Superior temporal gyrus (tissue), 1 donor: ENCODE measurements around the gene IGLL1.
"Not testable (repeated sequence)": the region's sequence is repeated elsewhere in the genome, so short reads cannot be mapped to it uniquely, and the experiment has no call there.

Experiments used
- DNase-seq: peaks from one replicate; pipeline ENCODE4 v3.0.0-alpha.2; 2016; ENCODE audit errors: extremely low spot score

Gene IGLL1

DNA sequence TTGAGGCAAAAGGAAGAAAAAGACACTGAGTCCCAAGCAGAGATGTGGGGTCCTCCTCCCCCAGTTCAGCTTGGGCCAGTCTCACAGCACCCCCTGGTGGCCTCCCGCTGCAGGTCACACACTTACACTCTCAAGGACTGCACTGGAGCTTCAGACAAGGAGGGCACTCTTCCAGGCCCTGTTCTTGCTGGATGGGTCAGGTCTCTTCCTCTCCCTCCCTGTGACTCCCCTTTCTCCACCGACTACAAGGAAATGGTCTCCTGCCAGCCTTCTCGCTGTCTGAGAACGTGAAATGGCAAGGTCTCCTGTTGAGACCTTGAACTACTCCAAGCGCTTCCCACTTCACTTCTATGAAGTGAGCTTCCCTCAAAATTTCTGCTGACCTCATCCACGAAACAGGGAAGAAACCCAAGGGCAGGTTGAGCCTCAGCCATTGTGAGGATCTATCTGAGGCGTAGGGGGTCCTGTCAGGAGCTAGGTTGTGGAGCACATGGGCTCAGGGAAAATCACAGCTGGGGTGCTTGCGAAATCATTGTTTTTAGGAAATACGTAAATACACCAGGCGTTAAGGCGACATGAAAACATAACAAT lies 11.2 kb upstream of the IGLL1 start:
- peak; percentile 59 for DNase-seq

DNA sequence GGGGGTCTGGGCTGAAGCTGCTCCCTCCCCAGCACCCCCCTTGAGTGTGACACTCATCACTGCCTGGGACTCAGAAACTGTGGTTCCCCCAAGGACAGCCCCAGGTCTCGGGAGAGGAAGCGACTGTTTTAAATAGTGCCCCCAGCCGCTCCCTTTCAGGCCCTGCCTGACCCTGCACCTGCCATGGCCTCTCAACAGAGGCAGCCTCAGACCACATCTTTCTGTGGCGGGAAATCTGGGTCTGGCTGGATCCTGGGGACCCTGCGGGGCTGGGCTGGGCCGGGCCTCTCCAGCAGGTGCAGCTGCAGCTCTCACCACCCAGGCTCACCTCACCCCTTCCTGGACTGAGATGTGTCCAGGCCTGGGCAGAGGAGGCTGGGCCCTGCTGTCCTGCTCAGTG lies 3.7 kb upstream of the IGLL1 start:
- no peak for DNase-seq

DNA sequence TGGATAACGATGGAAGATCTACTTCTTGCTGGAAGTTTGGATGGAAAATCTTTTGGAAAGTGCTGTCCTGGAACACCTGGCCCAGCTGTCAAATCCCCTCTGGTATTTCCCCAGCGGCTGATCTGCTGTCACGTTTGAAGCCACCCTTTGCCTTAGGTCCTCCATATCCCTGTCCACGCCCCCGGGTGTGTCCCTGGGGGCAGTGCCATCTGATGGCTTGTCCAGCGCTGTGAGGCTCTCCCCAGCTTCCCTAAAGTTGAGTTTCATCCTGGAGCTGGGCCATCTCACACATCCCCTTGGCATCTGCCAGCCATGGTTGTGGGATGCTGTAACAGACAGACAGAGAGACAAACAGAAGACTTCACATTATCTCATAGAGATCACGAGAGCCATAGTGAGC lies 3.1 kb upstream of the IGLL1 start:
- DNase-seq: no peak

DNA sequence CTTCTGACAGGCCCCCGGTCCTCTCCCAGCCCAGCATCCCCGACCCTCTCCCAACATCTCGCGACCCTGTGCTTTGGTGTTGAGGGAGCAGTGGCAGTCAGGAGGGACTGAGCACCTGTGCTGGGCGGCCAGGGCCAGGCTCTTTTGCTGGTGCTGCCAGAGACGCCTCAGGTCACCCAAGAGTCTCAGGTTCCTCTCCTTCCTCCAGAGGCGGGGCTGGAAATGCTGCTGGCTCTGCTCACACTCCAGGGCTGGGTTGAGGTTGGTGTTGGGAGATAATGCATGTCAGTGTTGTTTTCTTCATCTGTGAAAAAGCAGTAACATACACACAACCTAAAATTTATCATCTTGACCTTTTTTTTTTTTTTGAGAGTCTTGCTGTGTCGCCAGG lies 1.2 kb upstream of the IGLL1 start:
- no peak for DNase-seq

DNA sequence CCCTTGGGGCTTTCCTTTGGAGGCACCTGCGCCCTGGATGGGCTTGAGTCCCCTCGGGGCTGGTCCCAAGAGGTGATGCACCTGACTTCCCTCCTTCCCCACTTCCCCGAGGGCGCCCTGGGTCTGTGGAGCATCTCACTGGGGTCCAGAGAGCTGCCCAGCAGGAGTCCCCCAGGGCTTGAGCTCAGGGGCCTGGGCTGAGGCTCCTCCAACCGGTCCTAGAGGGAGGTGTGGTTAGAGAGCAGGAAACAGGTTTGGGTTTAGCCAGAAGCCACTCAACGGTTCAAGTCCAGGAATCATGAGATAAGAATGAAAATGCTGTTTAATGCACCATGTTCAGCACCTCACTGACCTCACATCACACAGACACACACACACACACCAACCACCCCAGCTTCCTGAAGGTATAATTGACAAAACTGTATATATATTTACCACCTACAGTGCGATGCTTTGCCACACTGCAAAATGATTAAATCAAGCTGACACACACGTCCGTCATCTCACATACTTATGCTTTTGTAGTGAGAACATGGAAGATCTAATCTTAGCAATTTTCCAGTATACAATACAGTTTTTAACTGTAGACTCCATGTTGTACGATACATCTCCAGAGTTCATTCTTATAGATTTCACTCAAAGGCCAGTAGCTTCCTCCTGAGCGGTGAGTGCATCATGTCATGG lies 628 bp upstream of the IGLL1 start:
- DNase-seq: no peak

DNA sequence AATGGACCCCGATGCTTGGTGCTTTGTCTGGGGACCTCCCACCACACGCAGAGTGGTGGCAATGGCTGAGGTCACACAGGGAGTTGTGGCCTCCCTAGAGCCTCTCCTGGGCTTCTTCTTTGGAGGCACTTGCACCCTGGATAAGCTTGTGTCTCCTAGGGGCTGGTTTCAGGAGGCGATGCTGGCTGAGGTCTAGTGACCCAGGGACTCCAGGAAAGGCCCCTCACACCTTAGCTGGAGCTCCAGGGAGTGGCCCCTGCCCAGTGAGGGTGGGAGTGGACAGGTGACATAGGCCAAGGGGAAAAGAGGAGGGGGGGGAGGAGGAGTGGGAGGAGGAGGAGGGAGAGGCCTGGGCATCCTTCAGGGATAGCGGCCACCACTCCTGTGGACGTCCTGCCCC lies 810 bp downstream of the IGLL1 start:
- no peak for DNase-seq

DNA sequence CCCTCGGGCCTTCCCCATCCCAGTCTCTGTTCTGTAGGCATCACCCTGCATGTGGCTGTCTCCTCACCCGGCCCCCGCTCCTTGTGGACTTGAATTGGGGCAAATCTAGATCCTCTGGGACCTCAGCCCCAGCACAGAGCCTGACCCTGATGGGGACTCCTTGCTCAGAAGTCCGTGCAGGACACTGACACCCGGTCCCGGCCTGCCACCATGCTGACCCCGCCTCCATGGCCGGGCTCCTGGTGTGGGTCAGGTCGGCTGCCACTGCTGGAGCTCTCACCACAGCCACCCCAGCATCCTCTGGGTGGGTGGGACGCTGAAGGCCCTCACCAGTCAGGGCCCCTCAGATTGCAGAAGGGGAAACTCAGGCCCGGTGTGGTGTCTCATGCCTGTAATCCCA lies 1.8 kb downstream of the IGLL1 start:
- DNase-seq: no peak

DNA sequence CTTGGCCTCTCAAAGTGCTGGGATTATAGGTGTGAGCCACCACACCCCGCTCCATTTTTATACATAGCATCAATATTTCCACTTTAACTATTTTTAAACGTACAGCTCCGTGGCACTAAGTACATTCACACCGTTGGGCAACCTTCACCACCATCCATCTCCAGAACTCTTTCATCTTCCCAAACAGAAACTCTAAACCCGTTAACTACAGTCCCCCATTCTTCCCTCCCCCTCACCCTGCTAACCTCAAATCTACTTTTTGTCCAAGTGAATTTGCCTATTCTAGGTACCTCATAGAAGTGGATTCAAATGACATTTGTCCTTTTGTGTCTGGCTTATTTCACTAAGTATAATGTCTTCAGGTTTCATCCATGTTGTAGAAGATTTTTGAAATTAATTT lies 3.4 kb downstream of the IGLL1 start:
- DNase-seq: no peak

DNA sequence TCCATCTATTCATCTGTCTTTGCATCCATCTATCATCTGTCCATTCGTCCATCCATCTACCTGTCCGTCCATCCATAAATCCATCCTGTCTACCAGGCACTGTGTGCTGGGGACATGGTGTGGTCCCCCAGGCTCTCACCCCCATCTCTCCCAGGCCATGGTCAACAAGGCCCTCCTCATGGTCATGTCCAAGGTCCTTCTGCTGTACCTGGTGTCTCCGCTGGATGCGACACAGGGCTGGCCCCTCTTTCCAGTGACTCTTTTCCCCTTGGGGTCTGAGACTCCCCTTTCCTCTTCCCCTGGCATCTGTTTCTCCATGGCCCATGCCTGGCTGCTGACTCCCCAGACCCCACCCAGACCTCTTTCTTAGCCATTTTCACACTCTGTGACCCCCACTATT lies 4.5 kb downstream of the IGLL1 start:
- no peak for DNase-seq

DNA sequence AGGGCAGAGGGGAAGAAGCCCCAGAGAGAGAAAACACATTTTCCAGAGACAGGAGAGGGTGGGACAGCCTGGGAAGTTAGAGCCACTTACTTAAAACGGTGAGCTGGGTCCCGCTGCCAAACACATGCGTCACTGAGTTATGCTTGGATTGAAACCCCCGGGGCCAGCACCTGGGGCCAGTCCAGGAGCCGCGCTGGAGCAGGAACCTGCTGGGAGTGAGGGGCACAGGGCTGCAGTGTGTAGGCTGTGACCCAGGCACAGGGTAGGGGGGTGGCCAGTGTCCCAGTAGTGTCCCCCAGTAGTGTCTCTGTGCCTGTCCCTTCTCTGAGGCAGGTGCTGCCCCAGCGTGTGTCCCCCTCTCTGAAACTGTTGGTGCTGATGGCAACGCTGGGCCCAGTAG lies 5.2 kb downstream of the IGLL1 start:
- no peak for DNase-seq

DNA sequence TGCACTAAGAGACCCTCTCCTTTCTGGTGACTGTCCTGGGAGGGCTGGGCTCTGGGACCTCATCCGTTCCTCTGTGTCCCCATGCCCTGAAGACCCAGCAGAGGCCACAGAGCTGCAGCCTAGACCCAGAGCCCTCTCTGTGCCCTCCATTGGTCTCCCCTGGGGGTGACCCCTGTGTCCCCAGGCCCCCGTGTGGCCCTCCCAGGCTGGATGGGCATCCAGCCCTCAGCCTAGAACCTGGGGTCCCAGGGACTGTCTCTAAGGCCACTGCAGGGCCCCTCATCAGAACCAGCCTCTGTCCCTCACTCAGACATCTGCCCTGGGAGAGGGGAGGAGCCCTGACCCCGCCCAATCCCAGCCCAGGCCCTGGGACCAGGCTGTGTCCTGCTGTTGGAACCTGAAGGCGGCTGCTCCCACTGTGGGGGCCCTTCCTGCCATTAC lies 5.7 kb downstream of the IGLL1 start:
- no peak for DNase-seq

DNA sequence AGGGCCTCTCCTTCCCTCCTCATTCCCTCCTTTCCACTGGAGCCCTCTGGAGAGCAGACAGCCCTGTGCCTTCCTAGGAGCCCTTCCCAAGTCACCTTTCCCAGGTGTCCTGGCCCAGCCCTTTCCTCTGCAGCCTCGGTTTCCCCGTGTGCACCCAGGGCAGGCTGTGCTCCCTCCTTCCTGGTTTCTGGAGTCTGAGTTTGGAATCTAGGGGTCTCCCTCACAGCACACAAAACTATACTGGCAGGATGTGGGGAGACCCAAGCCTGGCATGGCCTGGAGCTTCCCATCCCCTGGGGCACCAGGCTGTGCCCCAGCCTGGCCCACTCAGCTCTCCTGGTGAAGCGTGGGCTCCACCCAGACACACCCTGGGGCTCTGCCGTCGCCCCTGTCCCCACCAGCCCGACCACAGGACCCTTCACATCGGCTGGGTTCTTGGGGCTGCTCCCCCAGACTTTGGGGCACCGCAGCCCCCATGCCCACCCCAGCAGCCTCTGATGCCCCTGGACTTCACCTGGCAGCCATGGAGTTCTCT lies 6.3 kb downstream of the IGLL1 start:
- DNase-seq: not testable (repeated sequence)

DNA sequence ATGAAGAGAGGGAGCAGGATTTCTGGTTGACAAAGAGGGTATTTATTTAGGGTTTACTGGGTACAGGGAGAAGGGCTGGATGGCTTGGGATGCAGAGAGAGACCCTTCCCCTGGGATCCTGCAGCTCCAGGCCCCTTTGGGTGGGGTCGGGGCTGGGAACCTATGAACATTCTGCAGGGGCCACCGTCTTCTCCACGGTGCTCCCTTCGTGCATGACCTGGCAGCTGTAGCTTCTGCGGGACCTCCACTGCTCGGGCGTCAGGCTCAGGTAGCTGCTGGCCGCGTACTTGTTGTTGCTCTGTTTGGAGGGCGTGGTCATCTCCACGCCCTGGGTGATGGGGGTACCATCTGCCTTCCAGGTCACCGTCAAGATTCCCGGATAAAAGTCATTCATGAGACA lies 7.0 kb downstream of the IGLL1 start:
- not testable (repeated sequence) for DNase-seq

DNA sequence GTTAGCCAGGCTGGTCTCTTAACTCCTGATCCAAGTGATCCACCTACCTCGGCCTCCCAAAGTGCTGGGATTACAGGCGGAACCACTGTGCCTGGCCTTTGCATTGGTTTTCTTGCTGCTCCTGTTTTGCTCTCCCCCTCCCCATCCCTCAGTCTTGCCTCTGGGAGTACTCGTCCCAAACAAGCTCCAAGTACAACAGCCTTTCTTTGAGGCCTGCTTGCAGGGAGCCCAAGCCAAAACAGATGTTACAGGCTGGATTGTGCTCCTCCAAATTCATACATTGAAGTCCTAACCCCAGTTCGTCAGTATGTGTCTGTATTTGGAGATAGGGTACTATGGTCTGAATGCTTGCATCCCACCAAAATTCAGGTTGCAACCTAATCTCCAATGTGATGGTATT lies 8.6 kb downstream of the IGLL1 start:
- DNase-seq: no peak

DNA sequence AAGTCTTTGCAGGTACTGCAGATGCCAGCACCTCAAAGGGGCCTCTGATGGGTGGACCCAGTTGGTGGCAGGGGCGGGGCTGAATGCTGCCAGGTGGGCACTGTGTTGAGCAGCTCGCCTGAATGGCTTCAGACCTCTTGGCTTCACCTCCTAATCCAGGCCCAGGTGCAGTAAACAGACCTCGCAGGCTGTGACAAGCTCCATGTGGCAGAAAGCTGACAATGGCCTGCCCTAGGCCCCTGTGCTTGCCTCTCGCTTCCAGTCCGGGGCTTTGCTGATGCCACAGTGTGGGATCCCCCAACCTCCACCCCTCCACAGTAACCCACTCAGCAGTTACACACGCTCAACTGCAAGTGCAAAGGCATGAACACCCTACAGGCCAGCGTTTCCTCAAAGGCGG lies 9.4 kb downstream of the IGLL1 start:
- DNase-seq: no peak

DNA sequence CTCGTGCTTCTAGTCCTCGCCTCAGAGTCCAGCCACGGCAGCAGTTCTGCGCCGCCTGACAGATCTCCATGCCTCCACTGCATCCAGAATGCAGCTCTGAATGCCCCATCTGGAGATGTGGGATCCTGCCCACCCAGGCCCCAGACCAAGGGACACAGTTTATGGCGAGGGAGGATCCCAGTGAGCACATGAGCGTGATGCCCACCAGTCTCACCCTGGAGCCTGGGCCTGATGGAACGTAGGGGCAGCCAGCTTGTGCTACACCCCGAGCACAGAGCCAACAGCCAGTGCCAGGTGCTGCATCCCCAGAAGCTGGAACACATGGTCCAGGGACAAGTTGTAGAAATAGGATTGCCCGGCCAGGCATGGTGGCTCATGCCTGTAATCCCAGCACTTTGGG lies 10.4 kb downstream of the IGLL1 start:
- DNase-seq: no peak

DNA sequence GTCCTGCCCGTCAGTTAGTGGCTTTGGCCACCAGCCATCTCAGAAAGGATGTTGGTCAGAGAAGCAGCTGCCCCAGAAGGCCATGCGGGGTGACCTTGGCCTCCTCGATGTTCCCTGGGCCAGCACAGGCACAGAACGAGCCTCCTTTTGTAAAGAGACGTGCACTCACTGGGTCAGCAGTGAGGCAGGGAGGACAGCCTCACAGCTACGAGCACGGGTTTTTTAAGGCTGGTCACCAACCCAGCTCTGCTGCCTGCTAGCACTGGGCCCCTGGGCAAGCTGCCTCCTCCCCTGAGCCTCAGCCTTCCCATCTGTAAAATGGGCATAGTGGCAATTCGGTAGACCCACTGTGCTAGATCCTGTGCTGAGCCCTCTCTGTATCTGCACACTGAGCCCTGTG lies 10.8 kb downstream of the IGLL1 start:
- DNase-seq: no peak

DNA sequence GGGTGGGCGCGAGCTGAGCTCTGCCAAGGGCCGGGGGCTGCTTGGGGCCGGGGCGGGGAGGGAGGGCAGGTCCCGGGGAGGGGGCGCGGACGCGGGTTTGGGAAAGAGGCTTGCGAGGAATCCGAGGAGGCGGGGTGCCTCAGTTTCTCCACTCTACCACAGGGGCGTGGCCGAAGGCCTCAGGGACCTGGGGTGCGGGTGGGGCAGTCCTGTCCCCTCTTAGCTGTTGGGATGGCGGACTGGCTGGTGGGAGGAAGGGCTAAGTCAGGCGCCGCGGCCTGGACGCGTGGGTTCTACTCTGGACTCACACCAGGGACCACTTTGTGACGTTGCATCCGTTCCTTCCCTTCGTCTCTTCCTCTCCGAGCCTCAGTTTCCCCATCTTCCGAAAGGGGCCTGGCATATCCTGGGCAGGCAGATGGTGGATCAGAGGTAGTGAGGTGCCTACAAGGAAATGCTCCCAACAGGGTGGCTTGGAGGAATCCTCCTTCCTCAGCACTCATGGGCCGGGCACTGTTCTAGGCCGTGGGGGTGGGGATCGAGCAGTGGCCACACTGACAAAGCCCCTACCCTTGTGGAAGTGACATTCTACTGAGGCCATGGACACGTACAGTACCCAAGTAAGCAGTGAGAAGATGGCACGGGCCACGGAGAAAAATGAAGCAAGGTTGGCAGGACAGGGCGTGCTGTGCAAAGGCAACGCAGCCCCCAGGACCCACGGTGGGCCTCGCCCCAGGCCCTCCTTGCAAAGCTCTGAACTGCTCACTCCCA lies 13.2 kb downstream of the IGLL1 start:
- DNase-seq: no peak

DNA sequence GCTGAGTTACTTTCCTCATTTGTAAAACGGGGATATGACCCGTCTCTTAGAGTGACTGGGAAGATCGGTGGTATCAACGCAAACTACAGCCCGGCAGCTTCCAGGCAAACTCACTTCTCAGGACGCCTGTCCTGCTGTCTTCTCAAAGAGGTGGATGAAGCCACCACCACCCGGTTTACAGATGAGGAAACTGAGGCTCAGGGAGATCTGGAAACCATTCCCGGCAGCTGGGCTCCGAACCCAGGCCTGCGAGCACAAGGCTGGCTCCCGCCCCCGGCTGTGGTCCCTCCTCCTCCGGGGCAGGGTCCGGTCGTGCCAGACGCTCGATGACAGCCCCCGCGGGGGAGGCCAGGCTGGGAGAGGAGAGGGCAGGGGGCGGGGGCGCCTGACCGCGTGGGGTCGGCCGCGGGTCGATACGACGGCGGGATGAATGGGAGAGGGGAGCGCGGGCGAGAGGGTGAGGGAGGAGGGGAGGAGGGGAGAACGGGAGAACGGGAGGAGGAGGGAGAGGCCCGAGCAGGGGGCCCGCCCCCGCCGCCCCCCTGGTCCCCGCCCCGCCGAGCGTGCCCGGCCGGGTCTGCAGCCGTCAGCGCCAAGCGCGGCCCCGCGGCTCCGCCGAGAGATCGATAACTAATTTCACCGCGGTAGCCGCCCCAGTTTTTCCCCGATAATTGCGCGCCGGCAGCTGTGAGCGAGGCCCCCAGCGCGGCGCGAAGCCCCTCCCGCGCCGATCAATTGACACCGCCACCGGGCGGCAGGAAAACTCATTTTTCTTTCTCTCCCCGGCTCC lies 14.0 kb downstream of the IGLL1 start:
- no peak for DNase-seq

DNA sequence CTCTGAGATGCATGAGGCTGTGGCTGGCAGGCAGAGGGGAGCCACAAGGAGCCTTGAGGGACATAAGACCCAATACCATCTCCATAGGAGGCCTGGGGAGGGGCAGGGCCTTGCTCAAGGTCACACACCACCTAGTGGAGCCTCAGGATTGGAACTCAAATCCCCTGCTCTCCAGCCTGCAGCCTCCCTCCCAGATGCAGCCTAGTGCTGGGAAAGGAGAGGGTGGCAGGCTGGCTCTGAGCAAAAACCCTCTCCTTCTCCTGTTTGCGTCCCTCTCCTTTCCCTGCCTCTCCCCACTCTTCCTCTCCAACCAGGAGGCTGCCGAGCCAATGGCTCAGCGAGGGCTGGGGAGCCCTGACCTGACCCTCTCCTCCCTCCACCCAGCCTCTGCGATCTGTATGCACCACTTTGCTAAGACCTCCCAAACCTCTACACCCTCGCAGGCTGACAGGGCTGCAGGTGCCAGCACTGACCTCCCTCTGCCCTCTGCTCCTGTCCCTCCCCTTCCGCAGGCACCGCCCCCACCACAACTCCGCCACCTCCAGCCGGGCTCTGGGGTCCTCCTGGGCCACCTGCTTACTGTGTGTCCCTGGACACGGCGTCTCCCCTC lies 14.7 kb downstream of the IGLL1 start:
- DNase-seq: no peak

DNA sequence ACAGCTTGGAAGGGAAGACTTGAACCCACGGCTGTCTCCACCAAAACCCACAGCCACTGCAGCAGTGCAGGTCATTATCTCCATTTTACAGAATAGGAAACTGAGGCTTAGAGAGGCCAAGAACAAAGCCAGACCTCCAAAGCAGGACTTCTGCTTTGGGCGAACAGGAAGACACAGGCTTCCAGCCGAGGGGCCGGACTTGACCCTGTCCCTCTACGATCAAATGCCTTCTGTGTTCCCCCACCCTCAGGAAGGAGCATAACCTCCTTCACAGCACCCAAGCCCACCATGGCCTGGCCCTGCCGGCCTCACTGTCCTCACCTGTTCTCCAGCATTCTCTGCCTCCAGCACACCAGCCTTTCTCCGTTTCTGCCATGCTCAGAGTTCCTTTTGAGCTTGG lies 15.8 kb downstream of the IGLL1 start:
- DNase-seq: no peak

DNA sequence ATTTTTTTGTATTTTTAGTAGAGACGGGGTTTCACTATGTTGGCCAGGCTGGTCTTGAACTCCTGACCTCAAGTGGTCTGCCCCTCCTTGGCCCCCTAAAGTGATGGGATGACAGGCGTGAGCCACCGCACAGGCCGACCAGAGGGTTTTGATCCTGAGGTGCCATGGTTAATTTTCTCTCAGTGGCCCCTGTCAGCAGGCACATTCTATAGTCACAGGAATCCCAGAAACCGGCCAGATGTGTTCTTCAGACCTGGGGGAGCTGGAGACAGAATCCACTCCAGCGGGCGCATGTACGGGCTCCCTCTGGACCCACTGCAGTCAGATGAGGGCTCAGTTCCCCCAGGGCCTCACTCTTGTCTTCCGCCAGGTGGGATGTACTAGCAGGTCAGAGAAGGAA lies 17.0 kb downstream of the IGLL1 start:
- DNase-seq: no peak
